ENCODE data around the gene LDLR. TPM values are rescaled to one million over a fixed set of nuclear protein-coding genes. Genes with fewer than 3 reads are reported as not detected.
"Not testable (repeated sequence)": the region's sequence is repeated elsewhere in the genome, so short reads cannot be mapped to it uniquely, and the experiment has no call there.

LDLR gene
- total RNA-seq, 4 donors from 2014 or later = 14.2 to 258 (median 47.5) TPM

DNA sequence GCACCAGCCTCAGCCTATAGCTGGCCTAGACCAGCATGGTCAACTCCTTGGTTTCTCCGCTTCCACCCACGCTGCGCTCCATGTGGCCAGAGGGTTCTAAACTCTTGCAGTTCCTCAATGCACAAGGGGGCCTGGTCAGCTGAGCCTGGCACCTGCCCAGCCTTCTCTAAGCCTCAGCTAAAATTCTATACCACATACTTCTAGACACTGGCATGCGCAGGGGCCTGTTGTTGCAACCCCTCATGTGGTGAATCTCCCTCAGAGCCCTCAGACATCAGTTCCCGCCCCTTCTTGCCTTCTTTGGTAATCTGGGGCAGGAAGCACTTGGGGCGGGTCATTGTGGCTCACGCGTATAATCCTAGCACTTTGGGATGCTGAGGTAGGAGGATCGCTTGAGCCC is 19.7 kb upstream of the LDLR start:
- Histone ChIP-seq H3K9me3 (no peaks in the 10 kb centered on the region), H3K27me3 (no peaks in the 10 kb centered on the region), H3K4me1 (peaks cover 0 to 12% (median 10%) of the 10 kb centered on the region in 4 donors), H3K27ac (replicated peaks in 1 of 4) (no peak overlapping the region), H3K36me3 (peaks cover 0 to 17% (median 7%) of the 10 kb centered on the region in 4 donors), H3K4me3 (no peak overlapping the region)
- no peak for DNase-seq (ENCODE audit: extremely low spot score)
- intact Hi-C loops (cut with DNase I) = no loop called here
- WGBS = 91% methylated on average over 9 of the region's 9 CpGs
- TF ChIP-seq CTCF (IDR thresholded peaks at IDR 0.05) = no peak
- no peak for TF ChIP-seq POLR2A (IDR thresholded peaks at IDR 0.05; ENCODE audit: low read depth)
- no peak for TF ChIP-seq POLR2AphosphoS5 (IDR thresholded peaks at IDR 0.05)
- no peak for TF ChIP-seq EP300 (IDR thresholded peaks at IDR 0.05)

- 90% methylated on average over 4 of the region's 4 CpGs for WGBS
- no peak for DNase-seq (ENCODE audit: extremely low spot score)
- H3K4me3 ChIP-seq = no peak overlapping the region
- H3K27ac ChIP-seq (replicated peaks in 1 of 4) = no peak overlapping the region
- H3K36me3 ChIP-seq = peaks cover 0 to 17% (median 7%) of the 10 kb centered on the region in 4 donors
- peaks cover 0 to 10% (median 5%) of the 10 kb centered on the region in 4 donors for H3K4me1 ChIP-seq
- intact Hi-C loops (cut with DNase I) = no loop called here
- H3K27me3 ChIP-seq = no peaks in the 10 kb centered on the region
- TF ChIP-seq POLR2A (IDR thresholded peaks at IDR 0.05; ENCODE audit: low read depth) = no peak
- TF ChIP-seq POLR2AphosphoS5 (IDR thresholded peaks at IDR 0.05) = no peak
- TF ChIP-seq CTCF (IDR thresholded peaks at IDR 0.05) = no peak
- no peak for TF ChIP-seq EP300 (IDR thresholded peaks at IDR 0.05)
- H3K9me3 ChIP-seq = no peaks in the 10 kb centered on the region
Observed at GRCh38 chr19:11070123-11070522, 19.1 kb upstream of the LDLR start.

DNA sequence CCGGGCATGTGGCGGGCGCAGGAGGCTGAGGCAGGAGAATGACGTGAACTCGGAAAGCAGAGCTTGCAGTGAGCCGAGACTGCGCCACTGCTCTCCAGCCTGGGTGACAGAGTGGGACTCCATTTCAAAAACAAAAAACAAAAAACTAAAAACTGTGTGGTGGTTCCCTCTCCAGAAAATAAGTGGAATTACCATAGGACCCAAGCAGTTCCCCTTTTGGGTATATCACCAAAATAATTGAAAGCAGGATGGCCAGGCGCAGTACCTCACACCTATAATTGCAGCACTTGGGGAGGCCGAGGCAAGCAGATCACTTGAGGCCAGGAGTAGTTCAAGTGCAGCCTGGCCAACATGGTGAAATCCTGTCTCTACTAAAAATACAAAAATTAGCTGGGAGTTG is 15.7 kb upstream of the LDLR start:
- Histone ChIP-seq H3K27ac (replicated peaks in 1 of 4) (no peak overlapping the region), H3K27me3 (no peaks in the 10 kb centered on the region), H3K9me3 (no peaks in the 10 kb centered on the region), H3K36me3 (no peaks in the 10 kb centered on the region), H3K4me3 (no peak overlapping the region), H3K4me1 (peaks cover 0 to 5% (median 2%) of the 10 kb centered on the region in 4 donors)
- TF ChIP-seq POLR2A (IDR thresholded peaks at IDR 0.05; ENCODE audit: low read depth) (no peak), EP300 (IDR thresholded peaks at IDR 0.05) (no peak), POLR2AphosphoS5 (IDR thresholded peaks at IDR 0.05) (no peak), CTCF (IDR thresholded peaks at IDR 0.05) (no peak)
- WGBS = 97% methylated on average over 9 of the region's 9 CpGs
- no peak for DNase-seq (ENCODE audit: extremely low spot score)
- intact Hi-C loops (cut with DNase I) = no loop called here

DNA sequence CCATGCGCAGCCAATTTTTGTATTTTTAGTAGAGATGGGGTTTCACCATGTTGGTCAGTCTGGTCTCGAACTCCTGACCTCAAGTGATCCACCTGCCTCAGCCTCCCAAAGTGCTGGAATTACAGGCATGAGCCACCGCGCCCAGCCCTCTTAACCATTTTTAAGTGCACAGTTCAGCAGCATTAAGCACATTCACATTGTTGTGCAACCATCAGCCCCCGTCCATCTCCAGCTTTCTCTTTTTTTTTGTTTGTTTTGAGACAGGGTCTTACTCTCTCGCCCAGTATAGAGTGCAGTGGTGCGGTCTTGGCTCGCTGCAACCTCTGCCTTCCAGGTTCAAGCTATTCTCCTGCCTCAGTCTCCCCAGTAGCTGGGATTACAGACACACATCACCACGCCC is 12.5 kb upstream of the LDLR start:
- intact Hi-C loops (cut with DNase I); H3K4me3 ChIP-seq; H3K4me1 ChIP-seq; H3K27ac ChIP-seq (replicated peaks in 1 of 4); DNase-seq (ENCODE audit: extremely low spot score); H3K27me3 ChIP-seq; H3K36me3 ChIP-seq; H3K9me3 ChIP-seq: not testable (repeated sequence)
- WGBS = 93% methylated on average over 9 of the region's 9 CpGs

DNA sequence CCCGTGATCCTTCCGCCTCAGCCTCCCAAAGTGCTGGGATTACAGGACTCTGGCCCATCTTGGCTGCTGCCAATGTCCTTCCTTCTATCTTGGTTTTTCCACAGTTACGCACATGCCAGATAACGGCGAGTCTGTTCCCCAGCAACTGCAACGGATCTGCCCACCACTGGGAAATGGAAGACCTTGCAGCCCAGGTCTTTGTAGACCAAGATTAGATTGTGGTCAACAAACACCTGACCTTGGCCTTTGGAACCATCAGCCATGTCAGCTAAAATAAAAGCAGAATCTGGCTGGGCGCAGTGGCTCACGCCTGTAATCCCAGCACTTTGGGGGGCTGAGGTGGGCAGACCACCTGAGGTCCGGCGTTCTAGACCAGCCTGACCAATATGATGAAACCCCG is 10.4 kb upstream of the LDLR start:
- TF ChIP-seq POLR2AphosphoS5 (IDR thresholded peaks at IDR 0.05) (no peak), CTCF (IDR thresholded peaks at IDR 0.05) (no peak), POLR2A (IDR thresholded peaks at IDR 0.05; ENCODE audit: low read depth) (no peak), EP300 (IDR thresholded peaks at IDR 0.05) (no peak)
- H3K27me3 ChIP-seq = no peaks in the 10 kb centered on the region
- DNase-seq (ENCODE audit: extremely low spot score) = no peak
- WGBS = 96% methylated on average over 11 of the region's 11 CpGs
- H3K4me3 ChIP-seq = no peak overlapping the region
- intact Hi-C loops (cut with DNase I) = no loop called here
- H3K4me1 ChIP-seq = peaks cover 2 to 8% (median 7%) of the 10 kb centered on the region in 4 donors
- no peaks in the 10 kb centered on the region for H3K9me3 ChIP-seq
- no peaks in the 10 kb centered on the region for H3K36me3 ChIP-seq
- no peak overlapping the region for H3K27ac ChIP-seq (replicated peaks in 1 of 4)

Measured in esophagus muscularis mucosa (tissue), 4 donors.